Measurements from ENCODE around the gene XPNPEP1.

GRCh38 chr10:109835257-109835656, 88.1 kb downstream of the XPNPEP1 start:
- TF ChIP-seq CTCF (optimal IDR thresholded peaks at IDR 0.05 in 1 of 3, IDR thresholded peaks at IDR 0.05 in 1 of 3, conservative IDR thresholded peaks at IDR 0.05 in 1 of 3; ENCODE audit: extremely low read depth in 1 of 3, insufficient read depth in 2 of 3, low read length in 3 of 3) (no peak), EZH2 (IDR thresholded peaks at IDR 0.05; ENCODE audit: low read length) (no peak)
